Choroid plexus epithelial cell (primary cell): ENCODE data around the gene DPYSL4.

Source experiments
- DNase-seq: peaks from one replicate; pipeline ENCODE4 v3.0.0-alpha.2; 2010; ENCODE audit warnings: low read depth
- H3K4me3 ChIP-seq: 2 replicates; pipeline ENCODE4 v1.5.1; 2011; ENCODE audit warnings: low read depth, mild to moderate bottlenecking, control low read depth, low read length, moderate library complexity
- TF ChIP-seq, protein P1 (sequence below): conservative IDR thresholded peaks from 2 replicates; pipeline ENCODE4 v1.5.1; 2011; ENCODE audit warnings: low read depth, mild to moderate bottlenecking, control low read depth, inconsistent platforms, low read length, moderate library complexity

DPYSL4 gene

DNA sequence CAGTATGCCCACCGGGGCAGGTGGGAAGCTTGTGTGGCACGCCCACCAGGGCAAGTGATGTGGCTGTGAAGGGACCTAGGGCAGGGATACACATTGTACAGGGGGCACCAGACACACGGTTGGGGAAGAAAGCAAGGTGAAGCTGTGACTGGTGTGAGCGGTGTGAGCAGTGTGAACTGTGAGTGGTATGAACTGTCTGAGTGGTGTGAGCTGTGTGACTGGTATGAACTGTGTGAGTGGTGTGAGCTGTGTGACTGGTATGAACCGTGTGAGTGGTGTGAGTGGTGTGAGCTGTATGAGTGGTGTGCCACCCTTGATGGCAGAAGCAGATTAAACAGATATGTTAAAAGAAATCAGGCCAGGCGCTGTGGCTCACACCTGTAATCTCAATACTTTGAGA lies 48.1 kb downstream of the DPYSL4 start:
- no peak for DNase-seq
- TF ChIP-seq, protein P1, sequence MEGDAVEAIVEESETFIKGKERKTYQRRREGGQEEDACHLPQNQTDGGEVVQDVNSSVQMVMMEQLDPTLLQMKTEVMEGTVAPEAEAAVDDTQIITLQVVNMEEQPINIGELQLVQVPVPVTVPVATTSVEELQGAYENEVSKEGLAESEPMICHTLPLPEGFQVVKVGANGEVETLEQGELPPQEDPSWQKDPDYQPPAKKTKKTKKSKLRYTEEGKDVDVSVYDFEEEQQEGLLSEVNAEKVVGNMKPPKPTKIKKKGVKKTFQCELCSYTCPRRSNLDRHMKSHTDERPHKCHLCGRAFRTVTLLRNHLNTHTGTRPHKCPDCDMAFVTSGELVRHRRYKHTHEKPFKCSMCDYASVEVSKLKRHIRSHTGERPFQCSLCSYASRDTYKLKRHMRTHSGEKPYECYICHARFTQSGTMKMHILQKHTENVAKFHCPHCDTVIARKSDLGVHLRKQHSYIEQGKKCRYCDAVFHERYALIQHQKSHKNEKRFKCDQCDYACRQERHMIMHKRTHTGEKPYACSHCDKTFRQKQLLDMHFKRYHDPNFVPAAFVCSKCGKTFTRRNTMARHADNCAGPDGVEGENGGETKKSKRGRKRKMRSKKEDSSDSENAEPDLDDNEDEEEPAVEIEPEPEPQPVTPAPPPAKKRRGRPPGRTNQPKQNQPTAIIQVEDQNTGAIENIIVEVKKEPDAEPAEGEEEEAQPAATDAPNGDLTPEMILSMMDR, result no peak
- H3K4me3 ChIP-seq, result no peak overlapping the region

DNA sequence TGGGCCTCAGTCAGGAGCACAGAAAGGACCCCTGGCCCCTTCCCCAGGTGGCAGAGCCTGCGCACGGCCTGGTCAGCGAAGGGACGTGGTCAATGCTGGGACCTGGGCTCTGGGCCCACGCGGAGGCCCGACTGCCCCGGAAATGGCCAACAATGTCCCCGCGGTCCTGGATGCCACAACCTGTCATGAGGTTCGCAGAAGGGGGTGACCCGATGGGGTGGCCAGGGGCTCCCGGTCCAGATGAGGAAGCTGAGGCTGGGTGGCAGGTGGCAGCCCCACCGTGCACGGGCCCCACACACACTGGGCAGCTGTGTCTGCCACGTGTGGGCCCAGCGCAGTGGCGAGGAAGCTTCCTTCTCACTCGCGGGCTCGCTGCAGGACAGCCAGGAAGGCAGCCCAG lies 49.4 kb downstream of the DPYSL4 start:
- H3K4me3 ChIP-seq, result no peak overlapping the region
- TF ChIP-seq, protein P1, result no peak
- DNase-seq, result no peak

DNA sequence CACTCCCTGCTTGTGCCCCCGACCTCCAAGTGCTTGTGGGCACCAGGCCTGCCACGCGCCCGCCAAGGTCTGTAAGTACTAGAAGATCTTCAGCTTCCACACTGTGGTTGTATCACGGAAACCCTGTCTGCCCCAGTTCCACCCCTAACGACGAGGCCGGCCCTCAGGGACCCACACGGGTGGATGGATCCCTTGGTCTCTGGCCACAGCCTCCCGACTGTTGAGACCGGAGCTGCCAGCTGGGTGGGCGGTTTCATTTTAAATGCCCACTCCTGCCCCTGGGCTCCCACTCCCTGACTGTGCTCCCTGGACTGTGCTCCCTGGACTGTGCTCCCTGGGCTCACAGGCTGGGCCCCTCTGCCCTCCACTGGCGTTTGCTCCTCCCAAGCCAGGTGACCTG lies 50.1 kb downstream of the DPYSL4 start:
- DNase-seq, result no peak
- H3K4me3 ChIP-seq, result no peak overlapping the region
- TF ChIP-seq, protein P1, result no peak

DNA sequence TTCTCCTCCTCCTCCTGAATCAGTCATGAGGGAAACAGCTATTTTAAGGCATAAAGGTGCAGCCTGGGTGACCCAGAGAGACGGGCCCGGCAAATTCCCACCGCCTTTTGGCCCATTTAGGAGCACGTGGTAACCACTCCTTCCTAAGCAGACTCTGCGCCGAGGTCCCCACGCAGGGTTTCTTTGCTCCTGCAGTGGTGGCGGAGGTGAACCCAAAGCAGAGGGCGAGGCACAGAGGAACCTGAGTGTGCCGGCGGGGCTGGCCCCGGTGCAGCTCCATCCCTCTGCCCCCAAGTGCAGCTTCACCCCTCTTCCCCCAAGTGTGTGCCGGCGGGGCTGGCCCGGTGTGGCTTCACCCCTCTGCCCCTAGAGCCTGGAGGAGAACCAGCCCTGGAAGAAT lies 50.6 kb downstream of the DPYSL4 start:
- DNase-seq, result no peak
- TF ChIP-seq, protein P1, result no peak
- no peak overlapping the region for H3K4me3 ChIP-seq

DNA sequence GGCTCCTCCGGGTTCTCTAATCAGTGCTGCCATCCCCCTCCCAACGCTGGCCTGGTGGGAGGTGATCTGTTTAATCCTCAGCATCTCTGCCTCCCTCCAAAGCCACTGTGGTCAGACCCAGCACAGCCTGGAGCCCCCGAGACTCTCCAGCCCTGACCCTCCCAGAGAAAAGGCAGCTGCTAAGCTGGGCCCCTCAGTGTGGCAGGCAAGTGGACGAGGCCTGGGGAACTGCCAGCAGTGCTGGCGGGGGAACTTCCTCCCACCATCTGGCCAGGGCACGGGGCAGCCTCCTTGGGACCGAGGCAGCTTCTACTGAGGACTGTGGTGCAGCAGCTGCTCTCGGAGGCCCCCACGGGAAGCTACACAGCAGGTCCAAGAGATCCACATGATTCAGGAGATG lies 51.1 kb downstream of the DPYSL4 start:
- TF ChIP-seq, protein P1, result no peak
- no peak for DNase-seq
- no peak overlapping the region for H3K4me3 ChIP-seq

DNA sequence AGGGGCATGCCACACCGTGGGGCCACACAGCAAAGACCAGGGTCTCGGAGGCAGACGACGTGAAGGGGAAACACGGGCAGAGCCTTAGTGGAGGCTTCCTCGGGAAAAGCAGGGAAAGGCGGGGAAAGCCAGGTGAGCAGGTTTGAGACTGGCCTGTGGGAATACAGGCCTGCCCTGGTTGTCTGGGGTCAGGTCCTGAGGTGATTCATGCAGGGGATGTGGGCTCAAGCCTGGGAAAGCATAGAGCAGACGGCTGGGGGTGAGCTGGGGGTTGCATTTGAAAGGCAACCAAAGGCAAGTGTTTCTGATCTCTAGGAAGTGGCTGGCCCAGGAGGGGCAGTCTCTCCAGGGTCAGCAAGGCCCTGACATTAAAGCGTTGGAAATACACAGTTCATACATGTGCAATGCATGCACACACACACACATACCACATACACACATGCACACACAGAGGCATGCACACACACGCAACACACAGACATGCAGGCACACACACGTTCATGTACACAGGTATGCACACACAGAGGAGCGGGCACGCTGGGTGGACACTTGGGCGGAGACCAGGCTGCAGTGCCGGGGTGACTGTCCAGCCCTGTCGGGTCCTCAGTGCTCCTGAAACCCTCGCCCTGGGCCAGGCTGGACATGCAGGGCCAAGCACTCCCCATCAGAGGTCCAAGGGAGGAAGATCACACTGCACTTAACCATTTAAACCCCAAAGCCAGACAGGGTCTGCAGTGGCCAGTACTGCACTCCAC lies 51.8 kb downstream of the DPYSL4 start:
- TF ChIP-seq, protein P1, result no peak
- no peak for DNase-seq
- no peak overlapping the region for H3K4me3 ChIP-seq
